Neural cell (in vitro differentiated cells): ENCODE data around the gene BCAN.

Source experiments
- EP300 ChIP-seq: fragments of 450-650 bp; conservative IDR thresholded peaks from 2 replicates; pipeline ENCODE4 v1.6.1; 2014; ENCODE audit warnings: antibody characterized with exemption, mild to moderate bottlenecking, moderate library complexity; ENCODE audit not compliant: poor library complexity, severe bottlenecking
- POLR2AphosphoS5 ChIP-seq: IDR thresholded peaks from 2 replicates; pipeline ENCODE4 v1.6.1; 2012
- RAD21 ChIP-seq: fragments of 450-650 bp; conservative IDR thresholded peaks from 2 replicates; pipeline ENCODE4 v1.6.1; 2014; ENCODE audit warnings: antibody characterized with exemption, mild to moderate bottlenecking, moderate library complexity
- TAF1 ChIP-seq: IDR thresholded peaks from 2 replicates; pipeline ENCODE4 v1.6.1; 2012; ENCODE audit warnings: low read depth
- TF ChIP-seq, protein P1 (sequence below): fragments of 450-650 bp; IDR thresholded peaks from 2 replicates; pipeline ENCODE4 v1.5.1; 2014; ENCODE audit warnings: antibody characterized with exemption, mild to moderate bottlenecking, moderate library complexity; ENCODE audit not compliant: poor library complexity, severe bottlenecking

DNA sequence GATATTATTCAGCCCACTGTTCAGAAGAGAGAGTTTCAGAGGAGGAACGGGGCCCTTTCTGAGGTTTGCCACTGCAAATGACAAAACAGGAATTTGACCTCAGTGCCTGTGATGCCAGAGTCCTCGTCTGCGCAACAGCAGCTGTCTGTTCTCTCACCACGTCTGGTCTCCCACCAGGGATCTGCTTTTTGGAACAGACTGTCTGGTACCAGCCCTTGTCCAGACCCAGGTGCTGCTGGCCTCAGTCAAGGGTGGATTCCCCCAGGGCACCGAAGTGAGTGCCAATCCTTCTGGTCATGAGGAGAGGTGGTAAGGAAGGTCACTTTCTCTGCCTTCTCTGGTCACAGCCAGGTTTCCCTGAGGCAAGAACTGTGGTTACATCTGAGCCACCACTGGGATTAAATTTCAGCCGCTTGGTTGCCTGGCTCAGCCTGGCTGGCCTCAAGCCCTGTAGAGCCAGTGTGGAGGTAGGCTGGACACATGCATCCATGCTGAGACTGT, 2.3 kb upstream of the BCAN start:
- TF ChIP-seq, protein P1, sequence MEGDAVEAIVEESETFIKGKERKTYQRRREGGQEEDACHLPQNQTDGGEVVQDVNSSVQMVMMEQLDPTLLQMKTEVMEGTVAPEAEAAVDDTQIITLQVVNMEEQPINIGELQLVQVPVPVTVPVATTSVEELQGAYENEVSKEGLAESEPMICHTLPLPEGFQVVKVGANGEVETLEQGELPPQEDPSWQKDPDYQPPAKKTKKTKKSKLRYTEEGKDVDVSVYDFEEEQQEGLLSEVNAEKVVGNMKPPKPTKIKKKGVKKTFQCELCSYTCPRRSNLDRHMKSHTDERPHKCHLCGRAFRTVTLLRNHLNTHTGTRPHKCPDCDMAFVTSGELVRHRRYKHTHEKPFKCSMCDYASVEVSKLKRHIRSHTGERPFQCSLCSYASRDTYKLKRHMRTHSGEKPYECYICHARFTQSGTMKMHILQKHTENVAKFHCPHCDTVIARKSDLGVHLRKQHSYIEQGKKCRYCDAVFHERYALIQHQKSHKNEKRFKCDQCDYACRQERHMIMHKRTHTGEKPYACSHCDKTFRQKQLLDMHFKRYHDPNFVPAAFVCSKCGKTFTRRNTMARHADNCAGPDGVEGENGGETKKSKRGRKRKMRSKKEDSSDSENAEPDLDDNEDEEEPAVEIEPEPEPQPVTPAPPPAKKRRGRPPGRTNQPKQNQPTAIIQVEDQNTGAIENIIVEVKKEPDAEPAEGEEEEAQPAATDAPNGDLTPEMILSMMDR = no peak
- no peak for TF ChIP-seq EP300
- no peak for TF ChIP-seq RAD21
- no peak for TF ChIP-seq POLR2AphosphoS5
- no peak for TF ChIP-seq TAF1
